ENCODE measurements around the gene SPDYE3.
"Not testable (repeated sequence)": the region's sequence is repeated elsewhere in the genome, so short reads cannot be mapped to it uniquely, and the experiment has no call there.

The SPDYE3 gene

DNA sequence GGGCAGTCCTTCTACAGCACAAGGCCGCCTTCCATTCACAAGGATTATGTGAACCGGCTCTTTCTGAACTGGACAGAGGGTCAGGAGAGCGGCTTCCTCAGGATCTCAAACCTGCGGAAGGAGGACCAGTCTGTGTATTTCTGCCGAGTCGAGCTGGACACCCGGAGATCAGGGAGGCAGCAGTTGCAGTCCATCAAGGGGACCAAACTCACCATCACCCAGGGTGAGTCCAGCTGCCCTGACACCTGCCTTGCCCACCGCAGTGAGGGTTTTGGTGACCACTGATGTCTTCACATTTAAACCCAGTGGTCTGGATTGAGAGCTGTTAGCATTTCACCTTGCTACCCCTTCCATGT is 51.3 kb downstream of the SPDYE3 start:
- TF ChIP-seq ZNF274 (IDR thresholded peaks at IDR 0.05; ENCODE audit: low read depth, low read length), result no peak
- H3K4me3 ChIP-seq (ENCODE audit: low read length), result no peak overlapping the region

DNA sequence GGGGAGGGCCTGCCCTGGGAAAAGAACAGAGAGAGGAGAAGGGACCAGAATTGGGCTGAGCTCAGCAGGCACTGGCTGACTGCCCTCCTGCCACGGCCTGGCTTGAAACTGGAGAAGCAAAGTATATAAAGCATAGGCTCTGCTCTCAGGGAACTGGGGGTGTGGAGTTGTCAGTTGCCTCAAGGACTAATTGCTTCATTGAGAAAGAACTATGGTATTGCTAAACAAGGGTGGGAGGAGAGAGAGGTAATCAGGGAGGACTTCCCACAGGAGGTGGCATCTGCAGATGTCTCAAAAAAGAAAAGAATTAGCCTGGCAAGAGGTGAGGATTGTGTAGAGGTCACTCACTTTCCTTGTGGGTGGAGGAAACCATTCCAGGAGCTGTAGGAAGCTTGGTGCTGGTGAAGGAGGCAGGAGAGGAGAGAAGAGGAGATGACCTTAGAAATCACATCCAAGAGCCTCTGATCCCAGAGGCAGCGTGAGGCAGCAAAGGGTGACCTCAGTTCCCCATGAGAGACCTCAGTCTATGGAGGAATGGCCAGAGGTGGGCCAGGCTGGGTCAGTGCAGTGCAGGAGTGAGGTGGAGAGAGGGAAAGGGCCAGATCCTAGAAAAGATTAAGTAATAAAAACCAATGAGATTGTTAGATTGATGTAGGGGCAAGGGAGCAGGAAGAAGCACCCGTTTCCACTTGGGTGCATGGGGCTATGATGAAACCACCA is 52.8 kb downstream of the SPDYE3 start:
- no peak overlapping the region for H3K4me3 ChIP-seq (ENCODE audit: low read length)
- TF ChIP-seq ZNF274 (IDR thresholded peaks at IDR 0.05; ENCODE audit: low read depth, low read length), result no peak

DNA sequence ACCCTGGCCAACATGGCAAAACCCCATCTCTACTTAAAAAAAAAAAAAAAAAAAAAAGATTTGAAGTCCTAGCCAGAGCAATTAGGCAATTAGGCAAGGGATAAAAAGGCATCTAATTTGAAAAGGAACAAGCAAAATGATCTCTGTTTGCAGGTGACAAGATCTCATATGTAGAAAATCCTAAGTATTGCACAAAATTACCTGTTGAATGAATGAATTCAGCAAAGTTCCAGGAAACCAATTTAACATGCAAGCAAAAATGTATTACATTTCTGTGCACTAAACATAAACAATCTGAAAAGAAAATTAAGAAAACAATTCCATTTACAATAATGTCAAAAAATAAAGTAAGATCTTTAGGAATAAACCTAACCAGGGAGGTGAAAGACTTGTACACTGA is 55.6 kb downstream of the SPDYE3 start:
- TF ChIP-seq ZNF274 (IDR thresholded peaks at IDR 0.05; ENCODE audit: low read depth, low read length), result no peak
- H3K4me3 ChIP-seq (ENCODE audit: low read length), result no peak overlapping the region

DNA sequence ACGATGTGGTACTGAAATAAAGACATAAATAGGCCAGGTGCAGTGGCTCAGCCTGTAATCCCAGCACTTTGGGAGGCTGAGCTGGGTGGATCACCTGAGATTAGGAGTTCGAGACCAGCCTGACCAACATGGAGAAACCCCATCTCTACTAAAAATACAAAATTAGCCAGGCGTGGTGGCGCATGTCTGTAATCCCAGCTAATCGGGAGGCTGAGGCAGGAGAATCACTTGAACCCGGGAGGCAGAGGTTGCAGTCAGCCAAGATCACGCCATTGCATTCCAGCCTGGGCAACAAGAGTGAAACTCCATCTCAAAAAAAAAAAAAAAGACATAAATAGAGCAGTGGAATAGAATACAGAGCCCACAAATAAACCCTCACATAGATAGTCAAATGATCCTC is 56.3 kb downstream of the SPDYE3 start:
- H3K4me3 ChIP-seq (ENCODE audit: low read length), result not testable (repeated sequence)

DNA sequence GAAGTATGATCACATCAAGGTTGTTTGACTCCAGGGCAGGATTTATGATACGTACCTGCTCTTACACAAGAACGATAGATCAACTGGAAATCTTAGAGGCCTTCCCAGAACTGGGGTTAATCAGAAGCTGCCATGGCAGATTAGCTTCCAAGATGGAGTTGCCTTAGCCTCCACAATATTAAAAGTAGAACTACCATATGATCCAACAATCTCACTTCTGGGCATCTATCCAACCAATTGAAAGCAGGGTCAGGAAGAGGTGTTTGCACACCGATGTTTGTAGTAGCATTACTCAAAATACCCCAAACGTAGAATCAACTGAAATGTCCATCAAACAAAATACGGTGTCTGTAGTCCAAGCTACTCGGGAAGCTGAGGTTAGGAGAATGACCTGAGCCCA is 57.0 kb downstream of the SPDYE3 start:
- no peak overlapping the region for H3K4me3 ChIP-seq (ENCODE audit: low read length)
- no peak for TF ChIP-seq ZNF274 (IDR thresholded peaks at IDR 0.05; ENCODE audit: low read depth, low read length)

DNA sequence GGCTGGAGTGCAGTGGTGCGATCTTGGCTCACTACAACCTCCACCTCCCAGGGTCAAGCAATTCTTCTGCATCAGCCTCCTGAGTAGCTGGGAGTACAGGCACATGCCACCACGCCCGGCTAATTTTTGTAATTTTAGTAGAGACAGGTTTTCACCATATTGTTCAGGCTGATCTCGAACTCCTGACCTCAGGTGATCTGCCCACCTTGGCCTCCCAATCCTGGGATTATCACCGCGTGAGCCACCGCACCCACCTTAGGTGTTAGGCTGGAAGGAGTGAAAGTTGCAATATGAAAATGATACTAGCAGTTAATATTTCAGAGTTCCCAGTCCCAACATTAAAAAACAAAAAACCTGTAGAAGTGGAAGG is 58.5 kb downstream of the SPDYE3 start:
- H3K4me3 ChIP-seq (ENCODE audit: low read length), result peak overlapping the region; percentile 5; the same call in 1 of the 2 replicates

DNA sequence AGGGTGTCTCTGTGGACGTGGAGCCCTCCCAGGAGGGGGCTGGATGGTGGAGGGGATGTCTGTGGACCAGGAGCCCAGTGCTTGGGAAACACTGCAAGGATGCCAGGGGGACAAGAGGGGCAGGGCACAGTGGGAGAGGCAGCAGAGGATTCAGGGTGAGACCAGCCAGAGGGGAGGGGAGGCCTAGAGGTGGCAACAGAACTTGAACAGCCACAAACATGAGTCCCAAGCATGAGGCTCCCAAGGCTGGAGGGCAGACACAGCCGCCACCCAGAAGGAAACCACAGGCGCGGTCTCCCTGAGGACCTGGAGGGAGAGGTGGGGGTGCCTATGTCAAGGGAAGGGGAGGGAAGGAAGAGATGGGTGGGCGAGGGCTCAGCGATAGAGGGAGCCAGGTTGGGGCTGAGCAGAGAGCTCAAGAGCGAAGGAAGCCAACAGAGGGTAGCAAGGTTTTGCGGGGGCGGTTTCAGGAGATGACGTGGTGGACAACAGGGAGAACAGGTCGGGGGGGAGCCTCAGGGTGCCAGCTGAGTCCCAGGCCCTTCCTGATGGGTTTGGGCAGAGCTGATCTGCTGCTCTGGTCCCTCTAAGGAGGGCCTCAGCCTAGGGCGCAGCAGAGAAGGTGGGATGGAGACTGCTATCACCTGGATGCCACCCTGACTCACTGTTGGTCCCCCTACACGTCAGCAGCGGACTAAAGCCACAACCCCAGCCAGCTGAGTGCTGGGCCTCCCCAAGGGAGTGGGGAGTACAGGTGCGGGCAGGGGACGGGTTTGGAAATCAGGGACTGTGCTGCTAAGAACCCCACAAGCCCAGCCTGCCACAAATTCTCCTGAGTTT is 59.1 kb downstream of the SPDYE3 start:
- TF ChIP-seq ZNF274 (IDR thresholded peaks at IDR 0.05; ENCODE audit: low read depth, low read length), result no peak
- H3K4me3 ChIP-seq (ENCODE audit: low read length), result peak overlapping the region; percentile 5; the same call in 1 of the 2 replicates

DNA sequence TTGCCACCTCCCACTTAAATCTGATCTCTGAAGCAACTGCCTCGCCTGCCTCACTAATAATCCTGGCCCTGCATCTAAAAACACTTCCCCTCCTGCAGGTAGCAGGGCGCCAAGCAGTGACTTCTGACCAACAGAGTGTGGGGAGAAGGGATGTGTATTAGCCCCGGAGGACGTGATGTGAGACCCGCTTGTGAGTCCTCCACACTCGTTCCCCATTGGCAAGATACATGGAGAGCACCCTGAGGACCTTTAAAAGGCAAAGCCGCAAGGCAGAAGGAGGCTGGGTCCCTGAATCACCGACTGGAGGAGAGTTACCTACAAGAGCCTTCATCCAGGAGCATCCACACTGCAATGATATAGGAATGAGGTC is 59.7 kb downstream of the SPDYE3 start:
- no peak for TF ChIP-seq ZNF274 (IDR thresholded peaks at IDR 0.05; ENCODE audit: low read depth, low read length)
- H3K4me3 ChIP-seq (ENCODE audit: low read length), result no peak overlapping the region

DNA sequence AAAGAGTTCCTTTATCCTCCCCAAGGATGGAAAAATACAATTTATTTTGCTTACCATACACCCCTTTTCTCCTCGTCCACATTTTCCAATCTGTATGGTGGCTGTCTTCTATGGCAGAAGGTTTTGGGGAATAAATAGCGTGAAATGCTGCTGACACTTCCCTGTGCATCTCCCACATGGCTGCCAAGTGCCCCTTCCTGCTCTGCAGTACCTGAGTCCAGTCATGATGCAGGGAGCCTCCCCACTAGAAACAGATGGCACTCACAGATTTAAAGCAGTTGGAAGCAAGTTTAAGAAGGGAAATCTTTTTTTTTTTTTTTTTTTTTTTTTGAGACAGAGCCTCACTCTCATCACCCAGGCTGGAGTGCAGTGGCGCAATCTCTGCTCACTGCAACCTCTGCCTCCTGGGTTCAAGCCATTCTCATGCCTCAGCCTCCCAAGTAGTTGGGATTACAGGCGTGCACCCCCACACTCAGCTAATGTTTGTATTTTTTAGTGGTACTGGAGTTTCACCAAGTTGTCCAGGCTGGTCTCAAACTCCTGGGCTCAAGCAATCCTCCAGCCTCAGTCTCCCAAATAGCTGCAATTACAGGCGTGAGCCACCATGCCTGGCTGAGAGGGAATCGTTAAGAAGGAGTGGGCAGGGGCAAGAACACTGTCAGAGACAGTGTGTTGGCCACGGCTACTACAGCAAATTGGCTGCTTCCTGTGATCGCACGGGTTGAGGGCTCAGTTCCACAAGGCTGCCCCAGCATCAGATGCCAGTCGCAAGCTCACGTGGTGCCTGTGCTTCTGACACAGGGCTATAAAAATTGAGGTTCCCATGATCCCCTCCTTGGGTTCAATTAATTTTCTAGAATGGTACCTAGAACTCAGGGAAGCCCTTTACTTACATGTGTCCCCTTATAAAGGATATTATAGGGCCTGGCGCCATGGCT is 60.4 kb downstream of the SPDYE3 start:
- TF ChIP-seq ZNF274 (IDR thresholded peaks at IDR 0.05; ENCODE audit: low read depth, low read length), result no peak
- H3K4me3 ChIP-seq (ENCODE audit: low read length), result no peak overlapping the region

DNA sequence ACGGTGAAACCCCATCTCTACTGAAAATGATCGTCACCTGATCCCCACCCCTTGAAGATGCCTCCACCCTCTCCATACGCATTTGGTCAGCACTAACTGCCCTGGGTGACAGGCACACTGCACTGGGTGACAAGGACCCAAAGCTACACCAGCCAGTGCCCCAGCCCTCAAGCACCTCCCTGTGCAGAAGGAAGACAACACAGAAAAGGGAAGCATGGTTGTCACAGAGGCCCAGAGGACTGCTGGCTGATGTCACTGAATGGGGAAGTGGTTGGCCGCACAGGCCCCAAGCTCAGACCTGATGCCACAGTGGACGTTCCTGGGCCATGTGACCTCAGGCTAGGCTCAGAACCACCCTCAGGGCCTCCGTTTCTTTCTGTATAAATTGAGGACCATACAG is 61.6 kb downstream of the SPDYE3 start:
- H3K4me3 ChIP-seq (ENCODE audit: low read length), result no peak overlapping the region
- no peak for TF ChIP-seq ZNF274 (IDR thresholded peaks at IDR 0.05; ENCODE audit: low read depth, low read length)

DNA sequence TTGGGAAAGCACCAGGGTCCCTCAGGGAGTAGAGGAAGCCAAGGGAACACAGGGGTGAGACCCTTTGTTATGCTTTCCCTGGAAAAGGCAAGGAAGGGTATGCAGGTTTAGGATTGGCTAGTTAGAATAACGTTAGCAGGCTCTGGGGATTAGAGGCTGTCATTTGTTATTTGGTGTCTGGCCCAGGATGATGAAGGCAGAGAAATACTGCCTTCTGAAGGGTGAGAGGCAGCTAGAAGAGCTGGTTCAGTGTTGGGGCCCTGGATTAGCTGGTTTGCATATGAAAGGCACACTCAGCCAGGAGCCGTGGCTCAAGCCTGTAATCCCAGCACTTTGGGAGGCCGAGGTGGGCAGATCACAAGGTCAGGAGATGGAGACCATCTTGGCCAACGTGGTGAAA is 62.8 kb downstream of the SPDYE3 start:
- H3K4me3 ChIP-seq (ENCODE audit: low read length), result no peak overlapping the region
- TF ChIP-seq ZNF274 (IDR thresholded peaks at IDR 0.05; ENCODE audit: low read depth, low read length), result no peak

DNA sequence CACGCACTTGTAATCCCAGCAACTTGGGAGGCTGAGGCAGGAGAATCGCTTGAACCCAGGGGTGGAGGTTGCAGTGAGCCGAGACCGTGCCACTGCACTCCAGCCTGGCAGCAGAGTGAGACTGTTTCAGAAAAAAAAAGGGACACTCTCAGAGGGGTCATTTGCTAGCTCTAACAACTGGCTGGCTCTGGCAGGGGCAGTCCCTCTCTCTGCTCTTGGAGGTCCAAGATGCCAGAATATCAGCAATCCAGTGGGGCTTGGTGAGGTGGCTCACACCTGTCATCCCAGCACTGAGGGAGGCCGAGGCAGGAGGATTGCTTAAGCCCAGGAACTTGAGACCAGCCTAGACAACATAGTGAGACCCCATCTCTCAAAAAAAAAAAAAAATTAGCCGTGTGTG is 63.2 kb downstream of the SPDYE3 start:
- no peak for TF ChIP-seq ZNF274 (IDR thresholded peaks at IDR 0.05; ENCODE audit: low read depth, low read length)
- no peak overlapping the region for H3K4me3 ChIP-seq (ENCODE audit: low read length)

DNA sequence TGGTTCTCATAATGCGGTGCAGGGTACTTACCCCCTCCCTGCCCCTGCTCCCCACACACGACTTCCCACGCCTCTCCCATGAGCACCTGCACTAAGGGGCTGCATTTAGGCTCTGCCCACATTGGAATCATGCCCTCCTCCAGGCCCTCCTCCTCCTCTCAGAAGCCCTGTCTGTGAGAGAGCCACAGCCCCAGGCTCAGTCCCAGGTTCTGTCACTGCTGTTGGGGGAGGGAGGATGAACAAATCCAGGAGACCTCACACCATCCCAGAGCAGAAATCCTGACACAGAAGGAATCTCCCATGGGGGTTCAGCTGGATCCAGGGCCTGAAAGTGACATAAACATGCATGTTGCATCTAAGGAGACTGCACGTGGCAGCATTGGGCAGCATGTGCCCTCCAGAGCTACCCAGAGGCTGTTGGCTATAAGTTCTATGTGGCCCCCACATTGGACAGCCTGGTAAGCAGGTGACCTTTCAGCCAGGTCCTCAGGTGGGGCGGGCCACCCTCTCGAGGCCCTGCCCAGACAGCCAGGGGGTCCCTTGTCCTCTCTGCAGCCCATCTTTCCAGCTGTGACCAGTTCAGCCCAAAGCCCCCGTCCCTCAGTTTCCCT is 64.2 kb downstream of the SPDYE3 start:
- H3K4me3 ChIP-seq (ENCODE audit: low read length), result no peak overlapping the region
- no peak for TF ChIP-seq ZNF274 (IDR thresholded peaks at IDR 0.05; ENCODE audit: low read depth, low read length)

All from GM08714 (cell line).